ENCODE data around the gene DVL2.
A peak's percentile ranks its signal among the peaks of the same experiment; 100 is the strongest.

Gene DVL2

DNA sequence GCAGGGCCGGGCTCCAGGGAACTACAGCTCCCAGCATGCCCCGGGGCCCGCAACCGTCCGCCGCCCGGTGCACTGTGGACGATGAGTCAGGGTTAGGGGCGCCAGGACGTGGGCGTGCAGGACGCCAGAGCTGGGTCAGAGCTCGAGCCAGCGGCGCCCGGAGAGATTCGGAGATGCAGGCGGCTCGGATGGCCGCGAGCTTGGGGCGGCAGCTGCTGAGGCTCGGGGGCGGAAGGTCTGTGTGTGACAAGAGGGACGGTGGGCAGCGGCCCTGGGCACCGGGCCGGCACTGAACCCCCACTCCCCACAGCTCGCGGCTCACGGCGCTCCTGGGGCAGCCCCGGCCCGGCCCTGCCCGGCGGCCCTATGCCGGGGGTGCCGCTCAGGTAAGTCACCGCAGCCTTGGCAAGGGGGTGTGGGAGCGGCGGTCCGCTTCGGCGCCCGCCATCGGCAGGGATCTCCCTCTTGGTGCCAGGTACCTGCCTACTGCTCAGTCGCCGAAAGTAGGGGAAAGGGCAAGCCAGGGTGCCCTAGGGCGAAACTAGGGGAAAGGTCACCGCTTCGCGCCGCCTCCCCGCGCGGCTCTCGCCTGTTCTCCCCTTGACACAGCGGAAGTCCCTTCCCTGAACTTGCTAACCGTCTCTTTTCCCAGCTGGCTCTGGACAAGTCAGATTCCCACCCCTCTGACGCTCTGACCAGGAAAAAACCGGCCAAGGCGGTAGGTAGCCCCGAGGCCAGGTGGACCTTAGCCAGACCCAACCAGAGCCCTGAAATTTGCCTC, 14.3 kb downstream of the DVL2 start, which contains the start of the genes ACADVL and DLG4:
TSS of gene ACADVL (plus strand) at position 127 of the 781 bp plus-strand sequence. CDS start at position 174, 47 bp downstream.
TSS of gene DLG4 (minus strand) at position 25 of the 781 bp plus-strand sequence.
- peak; percentile 50 to 61 for DNase-seq (ENCODE audit: low read depth in 1 of 2, low spot score in 1 of 2)

DNA sequence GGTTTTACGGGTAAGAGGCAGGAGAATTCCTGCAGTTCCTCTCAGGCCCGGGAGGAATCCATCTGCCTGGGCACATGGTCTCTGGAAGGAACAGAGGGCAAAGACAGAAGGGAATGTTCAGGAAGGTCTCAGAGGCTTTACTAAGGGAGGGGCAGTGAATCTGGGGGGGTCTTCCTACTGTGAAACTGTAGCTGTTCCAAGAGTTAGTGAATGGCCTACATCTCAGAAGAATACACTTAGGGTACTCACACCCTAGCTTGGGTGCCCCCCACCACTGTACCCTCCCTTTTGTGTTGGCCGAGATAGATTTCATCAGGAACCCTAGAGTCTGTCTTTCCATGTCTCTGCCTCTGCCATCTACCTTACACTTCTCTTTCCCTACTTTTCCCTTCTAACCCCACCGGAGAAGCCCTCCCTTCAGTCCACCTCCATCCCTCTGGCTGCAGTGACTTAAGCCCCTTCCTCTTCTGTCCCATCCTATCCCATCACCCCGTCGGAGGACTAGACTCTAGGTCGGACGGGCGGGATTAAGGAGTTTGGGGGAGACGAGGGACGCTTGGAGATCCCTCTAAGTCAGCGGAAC, 15.0 kb downstream of the DVL2 start:
- no peak for DNase-seq (ENCODE audit: low read depth in 1 of 2, low spot score in 1 of 2)

DNA sequence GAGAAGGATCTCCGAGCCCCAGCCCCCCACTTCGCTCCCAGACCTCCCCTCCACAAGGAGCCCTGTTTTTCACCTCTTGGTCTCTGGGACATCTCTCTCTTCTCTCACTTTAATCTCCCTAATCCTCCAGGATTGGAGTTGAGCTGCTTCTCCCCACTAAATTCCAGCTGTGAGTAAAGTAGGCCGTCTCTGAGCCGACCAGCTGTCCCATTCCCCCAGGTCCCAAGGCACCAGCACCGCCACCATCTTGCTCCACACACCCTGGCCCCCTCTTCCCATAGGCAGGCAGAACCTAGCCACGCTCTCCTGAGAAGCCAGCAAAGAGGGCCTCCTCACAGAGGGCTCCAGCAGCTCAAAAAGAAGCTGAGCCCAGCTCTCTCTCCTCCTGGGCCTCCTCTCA, 15.6 kb downstream of the DVL2 start:
- no peak for DNase-seq (ENCODE audit: low read depth in 1 of 2, low spot score in 1 of 2)

DNA sequence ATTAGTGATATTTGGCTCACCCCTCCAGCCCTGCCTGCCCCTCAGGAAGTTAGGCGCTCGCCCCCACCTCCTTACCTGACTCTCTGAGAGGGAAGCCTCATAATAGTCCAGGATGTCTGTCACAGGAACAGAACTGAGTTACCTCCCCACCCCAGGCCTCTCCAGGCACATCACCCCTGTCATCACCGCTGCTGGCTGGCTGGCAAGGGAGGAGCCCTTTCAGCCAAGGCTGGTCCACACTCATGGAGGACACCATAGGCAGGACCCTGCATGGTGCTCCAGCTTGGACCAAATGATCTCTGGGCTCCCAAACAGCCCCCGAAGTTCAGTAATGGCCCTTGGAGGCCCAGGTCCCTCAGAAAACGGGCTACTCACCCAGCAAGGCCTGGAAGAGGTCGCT, 16.2 kb downstream of the DVL2 start:
- DNase-seq (ENCODE audit: low read depth in 1 of 2, low spot score in 1 of 2) = no peak

DNA sequence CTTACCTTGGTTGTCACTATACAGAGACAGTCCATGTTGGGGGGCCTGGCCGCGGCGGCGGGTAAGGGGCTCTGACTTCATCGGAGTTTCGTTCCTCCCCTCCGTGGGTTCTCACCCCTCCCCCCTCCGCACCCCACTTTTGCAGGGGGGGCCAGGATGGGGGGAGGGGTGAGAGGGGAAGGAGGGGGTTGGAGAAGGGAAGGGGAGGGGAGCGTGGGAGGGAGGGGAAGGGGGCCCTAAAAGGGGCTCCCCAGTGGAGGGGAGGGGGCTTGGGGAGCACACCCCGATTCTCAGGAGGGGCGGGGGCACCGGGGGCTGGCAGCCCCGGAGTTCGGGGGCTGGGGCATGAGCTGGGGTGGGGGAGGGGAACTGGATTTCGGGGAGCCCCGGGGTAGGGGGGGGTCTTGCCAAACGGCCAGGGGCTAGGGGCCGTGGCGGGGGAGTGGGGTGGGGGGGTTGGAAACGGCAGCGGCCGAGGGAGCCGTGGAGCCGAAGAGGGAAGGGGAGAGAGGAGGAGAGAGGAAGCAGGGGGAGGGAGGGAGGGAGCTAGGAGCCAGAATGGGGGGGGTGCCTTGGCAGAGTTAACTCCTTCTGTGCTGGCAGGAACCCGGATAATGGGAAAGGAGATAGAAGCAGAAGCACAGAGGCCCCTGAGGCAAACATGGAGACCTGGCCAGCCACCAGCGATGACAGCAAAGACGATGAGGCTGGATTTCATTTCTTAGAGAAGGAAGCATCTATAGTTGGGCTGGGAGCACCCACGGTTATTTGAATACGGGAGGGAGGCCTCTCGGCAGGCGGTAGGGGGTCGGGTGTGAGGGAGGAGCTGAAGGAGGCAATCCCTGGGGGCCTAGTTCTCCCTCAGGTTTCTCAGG, 17.0 kb downstream of the DVL2 start:
- DNase-seq (ENCODE audit: low read depth in 1 of 2, low spot score in 1 of 2) = no peak

DNA sequence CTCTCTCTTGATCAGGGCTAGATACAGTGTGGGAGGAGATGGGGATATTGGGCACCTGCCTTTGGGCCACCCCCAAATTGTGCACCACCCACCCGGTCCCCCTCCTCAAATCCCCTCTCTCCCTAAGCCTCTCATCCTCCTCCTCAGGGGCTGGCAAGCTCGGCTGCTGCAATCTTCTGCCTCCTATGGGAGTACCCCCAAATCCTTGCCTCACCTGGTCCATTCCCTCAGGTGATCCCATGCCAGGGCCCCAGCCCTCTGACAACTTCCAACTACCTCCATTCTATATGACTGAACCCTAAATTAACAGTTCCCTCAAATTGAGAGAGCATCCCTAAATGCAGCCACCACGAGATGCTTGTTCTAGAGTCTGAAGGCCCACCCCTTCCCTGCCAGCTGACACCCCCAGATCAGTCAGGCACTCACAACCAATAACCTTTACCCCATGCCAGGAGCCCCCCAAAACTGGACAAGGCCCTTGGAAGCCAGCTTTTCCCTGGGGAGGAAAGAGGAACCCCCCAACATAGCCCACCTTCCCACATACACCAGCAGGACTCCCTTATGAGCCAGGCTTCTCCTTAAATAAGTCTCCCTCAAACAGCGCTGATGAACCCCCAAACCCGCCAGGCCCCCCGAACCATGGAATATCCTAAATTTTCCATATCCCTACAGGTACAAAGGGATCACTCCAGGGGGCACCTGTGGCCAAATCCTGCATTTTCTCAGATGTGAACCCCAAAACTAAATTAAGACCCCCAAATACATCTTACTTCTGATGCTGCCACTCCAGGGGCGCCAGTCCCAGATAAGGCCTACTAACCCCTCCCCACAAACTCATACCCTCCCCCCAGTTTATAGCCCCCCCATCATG, 17.8 kb downstream of the DVL2 start:
- no peak for DNase-seq (ENCODE audit: low read depth in 1 of 2, low spot score in 1 of 2)

DNA sequence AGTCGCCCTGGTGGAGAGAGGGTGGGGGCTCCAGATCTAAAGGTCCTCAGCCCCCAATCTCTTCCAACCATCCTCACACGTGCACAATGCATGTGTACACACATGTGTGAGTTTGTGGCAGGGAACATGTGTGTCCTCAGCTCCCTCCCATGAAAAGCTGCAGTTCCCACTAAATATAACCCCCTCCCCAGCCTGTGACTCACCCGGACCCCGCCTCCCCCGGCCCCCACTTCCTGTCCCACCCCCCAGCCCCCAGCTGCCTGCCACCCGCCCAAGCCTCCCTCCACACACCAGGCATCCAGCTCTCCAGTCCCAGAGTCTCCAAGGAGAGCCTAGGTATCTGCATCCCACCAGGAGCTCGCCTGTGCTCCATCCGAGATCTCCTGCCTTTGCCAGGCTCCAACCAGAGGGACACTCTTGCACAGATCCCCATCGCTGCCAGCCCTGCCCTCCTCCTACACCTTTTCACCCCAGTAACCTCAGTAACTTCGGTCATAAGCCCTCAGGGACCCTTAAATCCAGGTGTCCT, 18.6 kb downstream of the DVL2 start:
- no peak for DNase-seq (ENCODE audit: low read depth in 1 of 2, low spot score in 1 of 2)

DNA sequence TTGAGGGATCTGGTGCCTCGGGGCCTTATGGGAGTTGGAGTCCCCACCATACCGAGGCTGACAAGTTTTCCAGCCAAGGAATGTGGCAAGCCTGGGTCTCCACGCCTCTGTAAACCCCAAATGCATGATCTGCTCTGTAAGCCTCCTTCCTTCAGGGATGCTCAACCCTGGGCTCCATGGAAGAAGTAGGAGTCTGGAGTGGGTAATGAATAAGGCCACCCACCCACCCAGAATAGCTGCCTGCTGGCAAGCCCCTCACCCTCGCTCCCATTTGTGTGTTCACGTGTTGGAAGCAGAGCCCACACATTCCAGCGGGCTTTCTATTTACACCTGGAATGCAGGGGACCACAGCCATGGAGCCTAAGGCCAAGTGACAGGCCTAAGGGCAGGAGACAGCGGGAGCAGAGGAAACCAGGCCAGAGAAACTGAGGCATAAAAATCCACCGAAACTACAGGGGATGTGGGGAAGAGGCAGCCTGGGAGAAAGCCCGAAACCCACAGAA, 19.1 kb downstream of the DVL2 start:
- DNase-seq (ENCODE audit: low read depth in 1 of 2, low spot score in 1 of 2) = no peak

DNA sequence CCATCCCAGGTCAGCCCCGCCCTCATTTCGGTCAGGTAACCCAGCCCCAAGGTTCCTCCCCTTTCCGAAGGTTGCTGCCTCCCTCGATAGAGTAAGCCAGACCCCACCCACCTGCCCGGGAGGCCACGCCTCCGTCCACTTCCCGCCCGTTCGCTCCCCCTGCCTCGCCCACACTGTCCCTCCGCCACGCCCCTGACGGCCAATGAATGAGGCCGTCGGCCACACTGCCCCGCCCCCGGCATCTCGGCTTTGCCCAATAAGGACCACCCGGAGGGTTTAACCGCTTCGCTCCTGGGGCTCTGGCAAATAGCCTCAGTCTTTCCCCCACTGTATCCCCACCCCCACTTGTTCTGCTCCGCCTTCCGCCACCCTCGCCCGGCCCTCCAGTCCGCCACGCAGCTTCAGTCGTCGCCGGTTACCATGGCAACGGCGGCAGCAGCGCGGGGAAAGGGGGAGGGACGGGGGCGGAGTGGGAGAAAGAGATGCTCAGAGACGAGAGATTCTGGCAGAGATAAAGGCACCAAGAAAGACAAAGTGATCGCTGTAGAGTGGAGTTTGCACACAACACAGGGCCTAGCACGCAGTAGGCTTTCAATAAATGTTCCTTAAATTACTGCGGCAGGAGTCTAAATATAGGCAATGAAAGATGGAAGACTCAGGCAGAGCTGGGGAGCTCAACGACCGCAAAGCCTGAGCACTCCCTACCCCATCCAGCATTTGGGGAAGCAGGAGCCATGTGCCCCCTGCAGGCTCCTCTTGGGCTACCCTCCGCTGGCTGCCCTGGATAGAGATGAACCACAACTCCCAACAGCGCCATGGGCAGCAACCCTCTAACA, 19.8 kb downstream of the DVL2 start:
- DNase-seq (ENCODE audit: low read depth in 1 of 2, low spot score in 1 of 2) = peak; percentile 97 to 99

DNA sequence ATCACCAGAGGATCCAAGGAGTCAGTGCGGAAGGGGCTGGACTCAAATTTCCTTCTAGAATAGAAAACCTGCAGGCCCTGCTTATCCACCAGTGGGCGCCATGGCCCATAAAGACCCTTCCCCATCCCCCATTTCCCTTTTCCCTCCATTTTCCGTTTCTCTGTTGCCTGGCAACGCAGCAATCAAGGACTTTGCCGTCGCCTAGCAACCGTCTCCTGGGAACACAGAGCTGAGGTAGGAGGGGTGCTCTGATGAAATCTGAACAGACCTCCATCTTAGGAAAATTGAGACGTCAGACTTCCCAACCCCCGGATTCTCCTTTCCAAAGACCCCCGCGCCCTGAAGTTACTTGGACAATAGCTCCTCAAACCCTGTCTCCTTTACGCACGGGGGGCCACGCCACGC, 20.4 kb downstream of the DVL2 start:
- DNase-seq (ENCODE audit: low read depth in 1 of 2, low spot score in 1 of 2) = no peak

DNA sequence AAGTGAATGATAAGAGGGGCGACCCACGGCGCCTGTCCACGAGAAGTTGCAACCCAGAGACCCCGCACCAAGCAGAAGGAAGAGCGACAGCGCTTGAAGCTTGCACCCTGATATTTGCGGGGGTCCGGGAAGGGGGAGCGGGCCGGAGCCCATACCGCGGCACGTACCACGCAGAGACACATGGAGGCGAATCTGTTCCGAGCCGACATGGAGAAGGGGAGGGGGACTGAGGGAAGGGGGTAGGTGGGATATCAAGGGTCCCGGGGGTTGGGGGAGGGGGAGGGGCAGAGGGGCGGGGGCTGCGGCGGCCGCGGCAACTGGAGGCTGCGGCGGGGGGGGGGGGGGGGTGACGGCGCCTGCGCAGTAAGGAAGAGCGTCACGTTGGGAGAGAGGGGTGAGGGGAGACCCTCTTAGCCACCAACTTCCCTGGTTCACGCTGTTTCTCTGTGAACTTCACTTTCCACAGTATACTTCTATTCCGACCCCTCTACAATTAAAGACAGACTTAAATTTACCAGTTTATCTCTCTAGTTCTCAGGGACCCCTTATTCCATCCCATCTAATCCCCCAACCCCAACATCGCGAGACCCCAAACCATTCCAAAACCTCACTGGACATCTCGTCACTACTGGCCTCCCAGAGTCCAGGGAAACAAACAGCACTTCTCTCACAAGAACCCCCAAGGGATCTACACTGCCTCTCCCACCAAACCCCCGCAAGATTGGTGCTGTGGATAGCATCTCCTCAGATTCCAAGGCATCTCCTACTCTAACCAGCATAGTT, 22.6 kb downstream of the DVL2 start:
- DNase-seq (ENCODE audit: low read depth in 1 of 2, low spot score in 1 of 2) = no peak

DNA sequence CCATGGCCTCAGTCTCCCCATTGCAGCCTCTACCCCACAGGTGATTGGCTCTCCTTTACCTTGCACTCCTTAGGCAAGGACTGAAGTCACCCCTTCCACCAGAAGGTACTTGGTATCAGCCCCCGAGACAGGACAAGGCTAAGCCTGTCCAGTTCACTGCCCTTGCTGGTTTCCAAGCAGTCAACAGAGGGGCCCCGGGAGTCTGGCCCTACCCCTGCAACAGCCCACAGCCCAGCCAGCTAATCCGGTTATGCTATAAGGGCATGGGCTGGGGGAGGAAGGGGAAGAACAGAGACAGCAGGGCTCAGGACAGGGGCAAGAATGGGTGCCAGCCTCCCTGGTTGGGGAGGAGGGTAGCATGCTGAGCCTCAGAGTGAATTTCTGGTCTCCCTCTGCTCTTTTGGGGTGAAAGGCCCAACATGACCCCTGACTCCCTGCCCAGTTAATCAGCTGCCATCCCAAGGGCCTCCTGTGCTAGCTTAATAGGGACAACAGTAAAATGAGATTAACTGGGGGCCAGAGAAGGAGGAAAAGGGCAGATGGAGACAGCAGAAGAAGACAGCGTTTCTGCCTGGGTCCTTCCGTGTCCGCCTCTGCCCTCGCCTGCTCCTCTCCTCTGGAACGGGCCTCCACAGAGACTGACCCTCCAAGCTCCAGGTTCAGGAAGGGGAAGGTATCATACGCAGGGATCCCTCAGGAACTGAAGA, 25.4 kb downstream of the DVL2 start:
- no peak for DNase-seq (ENCODE audit: low read depth in 1 of 2, low spot score in 1 of 2)

DNA sequence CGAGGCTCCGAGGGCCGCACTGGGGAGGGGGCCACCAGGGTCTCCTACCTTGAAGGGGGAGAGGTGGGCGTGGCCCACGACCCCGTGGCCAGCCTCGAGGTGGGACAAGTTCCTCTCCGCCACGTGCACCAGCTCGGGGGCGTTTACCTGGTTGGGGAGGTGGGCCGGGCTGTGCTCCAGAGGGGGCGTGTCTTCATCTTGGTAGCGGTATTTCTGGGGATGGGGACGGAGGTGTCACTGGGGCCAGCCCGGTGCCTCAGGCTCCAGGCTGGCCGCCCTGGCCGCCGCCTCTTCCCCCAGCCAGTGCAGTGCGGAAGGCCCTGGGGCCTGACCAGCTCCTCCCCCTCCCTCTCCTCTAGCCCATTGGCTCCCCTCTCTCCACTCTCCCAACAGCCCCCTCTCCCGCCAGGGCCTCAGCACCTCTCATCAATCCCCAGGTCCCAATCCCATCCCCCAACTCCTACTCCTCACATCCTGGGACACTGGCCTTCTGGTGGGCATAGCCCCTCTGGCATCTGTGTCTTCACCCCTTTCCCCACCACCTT, 26.2 kb downstream of the DVL2 start:
- no peak for DNase-seq (ENCODE audit: low read depth in 1 of 2, low spot score in 1 of 2)

DNA sequence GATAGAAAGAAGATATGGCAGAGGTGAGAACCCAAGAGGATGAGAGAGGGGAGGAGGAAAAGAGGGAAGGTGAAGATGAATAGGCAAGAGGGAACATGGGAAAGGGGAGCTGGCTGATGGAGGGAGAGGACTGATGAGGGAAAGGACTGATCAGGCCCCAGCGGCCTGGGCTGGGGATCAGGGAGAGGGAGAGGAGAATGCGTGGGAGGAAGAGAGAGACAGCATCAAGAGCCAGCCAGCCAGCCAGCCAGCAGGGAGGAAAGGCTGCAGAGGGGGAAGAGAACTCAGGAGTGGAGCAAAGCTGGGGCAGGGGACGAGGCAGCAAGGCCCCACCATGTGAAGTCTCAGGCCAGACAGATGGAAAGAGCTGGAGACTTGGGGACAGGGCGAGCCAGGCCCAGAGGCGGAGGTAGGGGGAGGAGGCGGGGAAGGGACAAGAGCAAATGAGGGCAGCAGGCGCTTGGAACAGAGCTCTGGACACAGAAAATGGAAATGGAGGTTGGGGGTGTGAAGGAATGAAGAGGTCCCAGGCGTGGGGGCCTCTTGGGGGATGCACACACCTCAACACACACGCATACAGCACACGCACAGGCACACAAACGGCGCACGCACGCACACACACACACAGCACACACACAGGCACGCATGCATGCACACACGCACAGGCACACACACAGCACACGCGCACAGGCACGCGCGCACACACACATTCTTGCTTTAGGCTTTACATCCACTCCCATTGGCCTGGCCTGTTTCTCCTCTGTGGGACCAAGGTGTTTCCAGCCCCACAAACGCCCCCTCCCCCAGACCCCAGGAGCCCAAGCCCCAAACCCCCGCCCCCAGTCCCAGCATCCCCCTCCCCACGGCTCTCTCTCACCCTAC, 27.0 kb downstream of the DVL2 start:
- DNase-seq (ENCODE audit: low read depth in 1 of 2, low spot score in 1 of 2) = no peak

DNA sequence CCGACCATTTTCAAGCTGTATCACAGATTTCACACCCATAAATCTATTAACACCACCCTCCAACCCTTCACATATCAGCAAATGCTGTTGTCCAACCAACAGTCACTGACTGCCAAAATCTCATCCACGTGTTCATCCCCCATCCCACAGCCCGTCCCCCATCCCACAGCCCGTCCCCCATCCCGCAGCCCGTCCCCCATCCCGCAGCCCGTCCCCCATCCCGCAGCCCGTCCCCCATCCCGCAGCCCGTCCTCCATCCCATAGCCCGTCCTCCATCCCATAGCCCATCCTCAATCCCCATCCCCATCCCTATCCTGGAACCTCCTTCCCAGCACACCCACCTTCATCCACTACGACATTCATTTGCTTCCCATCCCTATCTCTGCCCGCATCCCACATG, 28.8 kb downstream of the DVL2 start:
- no peak for DNase-seq (ENCODE audit: low read depth in 1 of 2, low spot score in 1 of 2)

DNA sequence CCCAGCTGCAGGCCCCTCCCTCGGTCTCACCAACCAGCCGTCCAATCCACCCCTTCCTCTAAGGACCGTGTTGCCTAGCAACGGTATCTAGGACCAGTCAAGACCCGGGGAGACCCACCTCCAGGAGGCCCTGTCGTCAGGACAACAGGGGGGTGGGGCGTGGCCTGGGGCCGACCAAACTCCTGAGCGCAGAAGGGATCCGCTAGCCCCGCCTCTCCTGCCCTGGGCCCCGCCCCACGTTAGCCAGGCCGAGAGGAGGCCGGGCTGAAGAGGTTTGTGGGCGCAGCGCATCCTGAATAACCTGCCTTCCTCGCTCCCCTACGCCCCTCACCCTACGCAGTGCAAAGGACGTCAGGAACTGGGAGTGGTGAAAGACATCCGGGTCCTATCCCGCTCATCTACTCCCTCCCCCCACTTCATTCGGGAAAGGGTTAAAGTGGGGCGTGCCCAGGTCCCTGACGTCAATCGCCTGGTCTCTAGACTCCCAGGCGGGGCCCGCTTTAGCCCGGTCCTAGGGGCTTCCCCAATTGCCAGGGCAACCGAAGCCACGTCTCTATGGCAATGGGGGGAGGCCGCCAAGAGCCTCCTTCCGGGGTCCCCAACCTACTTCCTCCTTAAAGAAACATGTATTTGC, 29.4 kb downstream of the DVL2 start:
- DNase-seq (ENCODE audit: low read depth in 1 of 2, low spot score in 1 of 2) = peak; percentile 72 to 84
